Measurements from ENCODE around the gene DUXA. TPM values are rescaled to one million over a fixed set of nuclear protein-coding genes. Genes with fewer than 3 reads are reported as not detected.

DUXA gene
- total RNA-seq, 1 donor from 2014 or later = not detected

DNA sequence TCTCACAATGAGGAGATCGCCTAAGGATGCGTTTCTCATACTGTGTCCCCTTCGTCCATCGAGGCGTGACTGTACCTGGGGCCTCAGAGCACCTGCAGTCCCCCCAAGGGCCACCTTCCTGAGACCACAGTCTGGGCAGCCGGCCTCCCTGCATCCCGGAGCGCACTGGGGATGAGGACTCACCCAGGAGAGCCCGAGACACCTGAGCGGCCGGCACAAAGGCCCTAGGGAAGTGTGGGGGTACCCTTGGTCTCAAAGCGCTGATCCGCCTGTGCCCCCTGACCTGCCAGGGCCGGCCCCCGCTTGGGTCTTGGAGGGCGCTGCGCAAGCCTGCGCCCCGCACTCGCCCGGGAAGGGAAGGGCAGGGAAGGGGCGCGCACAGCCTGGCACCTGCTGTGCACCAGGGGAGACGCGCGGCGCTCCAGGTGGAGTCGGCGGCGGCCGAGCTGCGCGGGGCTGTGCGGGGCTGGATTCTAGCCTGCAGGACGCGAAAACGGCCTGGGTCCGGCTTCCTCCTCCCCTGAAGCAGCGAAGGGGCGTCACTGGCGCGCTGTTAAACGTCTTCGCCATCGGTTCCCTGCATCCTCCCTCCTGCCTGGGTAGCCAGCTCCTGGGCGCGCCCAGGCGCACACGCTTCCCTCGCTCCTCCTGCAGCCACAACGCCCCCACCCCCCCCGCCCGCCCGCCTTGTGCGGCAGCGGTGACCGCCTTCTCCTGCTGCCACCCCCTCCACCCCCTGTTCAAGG lies 61.1 kb downstream of the DUXA start:
- no peak for DNase-seq (ENCODE audit: low read depth in 2 of 2)

Other genes starting within 250 kb of the DUXA start
- gene USP29, start 47.5 kb downstream of the DUXA start, total RNA-seq = not detected in 2 replicates
- gene ZIM3, start 22.3 kb downstream of the DUXA start, total RNA-seq = not detected in 2 replicates
- 7.6 and 14.7 TPM in 2 replicates for gene ZNF264, start 24.0 kb upstream of the DUXA start, total RNA-seq
- 0.20 and 0.87 TPM in 2 replicates for gene AURKC, start 63.5 kb upstream of the DUXA start, total RNA-seq
- 14.8 and 32.7 TPM in 2 replicates for gene ZNF805, start 73.1 kb upstream of the DUXA start, total RNA-seq
- 27.9 and 63.1 TPM in 2 replicates for gene ZNF460, start 113.0 kb upstream of the DUXA start, total RNA-seq
- gene ZNF543, start 153.0 kb upstream of the DUXA start, total RNA-seq = 6.5 and 9.3 TPM in 2 replicates
- gene ZNF304, start 183.8 kb upstream of the DUXA start, total RNA-seq = 6.5 and 10.3 TPM in 2 replicates
- gene TRAPPC2B, start 196.1 kb upstream of the DUXA start, total RNA-seq = 6.1 and 9.1 TPM in 2 replicates
- 1.7 and 3.0 TPM in 2 replicates for gene ZNF547, start 196.1 kb upstream of the DUXA start, total RNA-seq
- 8.1 and 11.3 TPM in 2 replicates for gene ZNF548, start 222.4 kb upstream of the DUXA start, total RNA-seq
- gene ZNF17, start 243.7 kb upstream of the DUXA start, total RNA-seq = 6.8 and 10.9 TPM in 2 replicates

Measured in lung microvascular endothelial cell (primary cell).